8988T (cell line): ENCODE data around the gene PIP5K1C.
"Not testable (repeated sequence)": the region's sequence is repeated elsewhere in the genome, so short reads cannot be mapped to it uniquely, and the experiment has no call there.

Experiments
- DNase-seq: peaks from one replicate; pipeline ENCODE4 v3.0.0; 2011

PIP5K1C gene

DNA sequence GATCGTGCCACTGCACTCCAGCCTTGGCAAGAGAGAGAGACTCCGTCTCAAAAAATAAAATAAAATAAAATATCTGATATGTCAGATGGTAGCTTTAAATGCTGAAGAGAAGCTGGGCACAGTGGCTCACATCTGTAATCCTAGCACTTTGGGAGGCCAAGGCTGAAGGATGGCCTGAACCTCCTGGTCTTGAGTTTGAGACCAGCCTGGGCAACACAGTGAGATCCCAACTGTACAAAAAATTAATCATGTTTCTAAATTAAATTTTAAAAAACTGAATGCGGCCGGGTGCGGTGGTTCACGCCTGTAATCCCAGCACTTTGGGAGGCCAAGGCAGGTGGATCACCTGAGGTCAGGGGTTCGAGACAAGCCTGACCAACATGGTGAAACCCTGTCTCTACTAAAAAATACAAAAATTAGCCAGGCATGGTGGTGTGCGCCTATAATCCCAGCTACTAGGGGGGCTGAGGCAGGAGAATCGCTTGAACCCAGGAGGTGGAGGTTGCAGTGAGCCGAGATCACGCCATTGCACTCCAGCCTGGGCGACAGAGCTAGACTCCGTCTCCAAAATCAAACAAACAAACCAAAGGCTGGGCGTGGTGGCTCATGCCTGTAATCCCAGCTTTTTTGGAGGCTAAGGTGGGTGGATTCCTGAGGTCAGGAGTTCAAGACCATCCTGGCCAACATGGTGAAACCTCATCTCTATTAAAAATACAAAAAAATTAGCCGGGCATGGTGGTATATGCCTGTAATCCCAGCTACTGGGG is 116.0 kb downstream of the PIP5K1C start:
- DNase-seq = not testable (repeated sequence)

DNA sequence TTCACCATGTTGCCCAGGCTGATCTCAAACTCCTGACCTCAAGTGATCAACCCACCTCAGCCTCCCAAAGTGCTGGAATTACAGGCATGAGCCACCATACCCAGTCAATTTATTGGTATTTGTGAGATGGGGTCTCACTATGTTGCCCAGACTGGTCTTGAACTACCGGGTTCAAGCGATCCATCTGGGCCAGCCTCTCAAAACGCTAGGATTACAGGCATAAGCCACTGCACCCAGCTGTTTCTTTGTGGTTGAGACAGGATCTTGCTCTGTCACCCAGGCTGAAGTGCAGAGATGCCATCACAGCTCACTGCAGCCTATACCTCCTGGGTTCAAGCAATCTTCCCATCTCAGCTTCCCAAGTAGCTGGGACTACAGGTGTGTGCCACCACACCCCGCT is 118.5 kb downstream of the PIP5K1C start:
- not testable (repeated sequence) for DNase-seq
